Testis (tissue), 2 donors: ENCODE results near the gene YJEFN3.

Source experiments
- POLR2A ChIP-seq: fragments of 450-650 bp; IDR thresholded peaks from one replicate; pipeline ENCODE4 v1.6.1; 2017; ENCODE audit warnings: antibody characterized with exemption, mild to moderate bottlenecking, moderate library complexity
- TF ChIP-seq, protein P1 (sequence below), 3 experiments: fragments of 450-650 bp in 2 of 3; fragments of 200-600 bp in 1 of 3; sonication (generic) in 1 of 3; IDR thresholded peaks; one replicate each; pipeline ENCODE4 v1.5.1; 2016 to 2019; ENCODE audit warnings: antibody characterized with exemption in 3 of 3, mild to moderate bottlenecking in 2 of 3, moderate library complexity in 1 of 3

DNA sequence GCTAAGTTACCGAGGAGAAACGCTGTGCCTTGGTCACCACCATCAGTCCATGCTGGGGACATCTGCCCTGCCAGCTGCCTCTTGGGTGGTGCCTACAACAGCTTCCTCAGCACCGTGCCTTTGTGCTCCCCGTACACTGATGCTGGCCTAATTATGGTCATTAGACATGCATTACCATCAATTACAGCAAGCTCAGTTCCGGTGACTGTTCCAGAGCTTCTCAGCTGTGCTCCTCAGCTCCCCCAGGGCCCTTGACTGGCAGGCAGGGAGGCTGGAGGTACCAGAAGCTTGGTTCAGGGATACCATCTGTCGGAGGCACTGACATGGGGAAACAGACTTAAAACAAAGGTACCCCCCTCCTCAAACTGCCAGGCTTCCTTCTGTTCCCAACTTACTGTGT lies 49.5 kb downstream of the YJEFN3 start:
- TF ChIP-seq, protein P1, sequence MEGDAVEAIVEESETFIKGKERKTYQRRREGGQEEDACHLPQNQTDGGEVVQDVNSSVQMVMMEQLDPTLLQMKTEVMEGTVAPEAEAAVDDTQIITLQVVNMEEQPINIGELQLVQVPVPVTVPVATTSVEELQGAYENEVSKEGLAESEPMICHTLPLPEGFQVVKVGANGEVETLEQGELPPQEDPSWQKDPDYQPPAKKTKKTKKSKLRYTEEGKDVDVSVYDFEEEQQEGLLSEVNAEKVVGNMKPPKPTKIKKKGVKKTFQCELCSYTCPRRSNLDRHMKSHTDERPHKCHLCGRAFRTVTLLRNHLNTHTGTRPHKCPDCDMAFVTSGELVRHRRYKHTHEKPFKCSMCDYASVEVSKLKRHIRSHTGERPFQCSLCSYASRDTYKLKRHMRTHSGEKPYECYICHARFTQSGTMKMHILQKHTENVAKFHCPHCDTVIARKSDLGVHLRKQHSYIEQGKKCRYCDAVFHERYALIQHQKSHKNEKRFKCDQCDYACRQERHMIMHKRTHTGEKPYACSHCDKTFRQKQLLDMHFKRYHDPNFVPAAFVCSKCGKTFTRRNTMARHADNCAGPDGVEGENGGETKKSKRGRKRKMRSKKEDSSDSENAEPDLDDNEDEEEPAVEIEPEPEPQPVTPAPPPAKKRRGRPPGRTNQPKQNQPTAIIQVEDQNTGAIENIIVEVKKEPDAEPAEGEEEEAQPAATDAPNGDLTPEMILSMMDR (IDR thresholded peaks at IDR 0.05), result no peak
- TF ChIP-seq POLR2A, result no peak
